PC-3 (cell line): ENCODE data around the gene FRMPD1.

Experiments used
- EZH2 ChIP-seq: fragments of 300-600 bp; sonication (generic); IDR thresholded peaks from one replicate; pipeline ENCODE4 v1.6.1; 2017; ENCODE audit warnings: antibody characterized with exemption, mild to moderate bottlenecking, low read length; ENCODE audit not compliant: unreplicated experiment
- TF ChIP-seq, protein P1 (sequence below): fragments of 300-600 bp; sonication (generic); conservative IDR thresholded peaks from 2 replicates; pipeline ENCODE4 v1.5.1; 2017; ENCODE audit warnings: antibody characterized with exemption, low read depth, mild to moderate bottlenecking, low read length

DNA sequence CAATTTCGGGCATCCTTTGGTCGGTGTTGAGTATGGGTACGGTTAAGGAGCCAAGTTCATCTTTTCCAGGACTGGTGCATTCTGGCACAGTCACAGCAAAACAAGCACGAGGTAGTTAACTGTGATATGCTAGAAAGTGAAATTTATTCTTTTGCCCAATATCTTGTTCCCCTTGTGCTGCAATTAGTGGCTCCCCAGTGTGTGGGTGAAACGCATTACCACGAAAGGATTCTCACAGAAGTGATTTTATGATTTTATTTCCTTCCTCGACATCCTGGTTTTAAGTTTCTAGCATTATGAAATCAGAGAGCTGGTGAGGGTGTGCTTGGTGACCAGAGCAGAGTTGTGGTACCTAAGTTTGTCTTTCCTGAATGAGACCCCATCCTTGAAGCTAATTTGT, 1.5 kb downstream of the FRMPD1 start:
- TF ChIP-seq, protein P1, sequence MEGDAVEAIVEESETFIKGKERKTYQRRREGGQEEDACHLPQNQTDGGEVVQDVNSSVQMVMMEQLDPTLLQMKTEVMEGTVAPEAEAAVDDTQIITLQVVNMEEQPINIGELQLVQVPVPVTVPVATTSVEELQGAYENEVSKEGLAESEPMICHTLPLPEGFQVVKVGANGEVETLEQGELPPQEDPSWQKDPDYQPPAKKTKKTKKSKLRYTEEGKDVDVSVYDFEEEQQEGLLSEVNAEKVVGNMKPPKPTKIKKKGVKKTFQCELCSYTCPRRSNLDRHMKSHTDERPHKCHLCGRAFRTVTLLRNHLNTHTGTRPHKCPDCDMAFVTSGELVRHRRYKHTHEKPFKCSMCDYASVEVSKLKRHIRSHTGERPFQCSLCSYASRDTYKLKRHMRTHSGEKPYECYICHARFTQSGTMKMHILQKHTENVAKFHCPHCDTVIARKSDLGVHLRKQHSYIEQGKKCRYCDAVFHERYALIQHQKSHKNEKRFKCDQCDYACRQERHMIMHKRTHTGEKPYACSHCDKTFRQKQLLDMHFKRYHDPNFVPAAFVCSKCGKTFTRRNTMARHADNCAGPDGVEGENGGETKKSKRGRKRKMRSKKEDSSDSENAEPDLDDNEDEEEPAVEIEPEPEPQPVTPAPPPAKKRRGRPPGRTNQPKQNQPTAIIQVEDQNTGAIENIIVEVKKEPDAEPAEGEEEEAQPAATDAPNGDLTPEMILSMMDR, result no peak
- no peak for TF ChIP-seq EZH2
